Measurements from ENCODE around the gene RIMS4. TPM values are rescaled to one million over a fixed set of nuclear protein-coding genes. Genes with fewer than 3 reads are reported as not detected.

RIMS4 gene
- total RNA-seq, 1 donor from 2014 or later = 5.3 TPM

DNA sequence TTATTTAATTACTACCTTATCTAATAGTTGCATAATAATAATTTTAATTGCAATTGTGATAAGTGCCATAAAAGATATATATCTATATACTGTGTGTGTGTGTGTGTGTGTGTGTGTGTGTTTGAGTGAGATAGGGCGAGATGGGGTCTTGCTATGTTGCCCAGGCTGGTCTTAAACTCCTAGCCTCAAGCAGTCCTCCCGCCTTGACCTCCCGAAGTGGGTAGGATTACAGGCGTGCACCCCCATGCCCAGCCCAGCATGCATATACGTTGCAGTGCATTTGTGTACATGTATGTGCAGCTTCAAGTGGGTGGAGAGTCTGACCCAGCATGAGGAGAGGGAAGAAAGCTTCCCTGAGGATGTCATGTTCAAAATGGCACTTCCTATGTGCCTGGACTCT lies 4.6 kb upstream of the RIMS4 start:
- no peak overlapping the region for H3K4me3 Mint-ChIP-seq
- H3K36me3 Mint-ChIP-seq = peaks cover 3% of the 10 kb centered on the region
- H3K27ac Mint-ChIP-seq = no peak overlapping the region
- peaks cover under 1% of the 10 kb centered on the region for H4K20me1 ChIP-seq (ENCODE audit: low read depth)
- H3K9me3 ChIP-seq (ENCODE audit: low read depth) = no peaks in the 10 kb centered on the region
- peaks cover 8% of the 10 kb centered on the region for H3K4me1 Mint-ChIP-seq
- TF ChIP-seq EZH2 (IDR thresholded peaks at IDR 0.05) = no peak
- TF ChIP-seq, protein P1, sequence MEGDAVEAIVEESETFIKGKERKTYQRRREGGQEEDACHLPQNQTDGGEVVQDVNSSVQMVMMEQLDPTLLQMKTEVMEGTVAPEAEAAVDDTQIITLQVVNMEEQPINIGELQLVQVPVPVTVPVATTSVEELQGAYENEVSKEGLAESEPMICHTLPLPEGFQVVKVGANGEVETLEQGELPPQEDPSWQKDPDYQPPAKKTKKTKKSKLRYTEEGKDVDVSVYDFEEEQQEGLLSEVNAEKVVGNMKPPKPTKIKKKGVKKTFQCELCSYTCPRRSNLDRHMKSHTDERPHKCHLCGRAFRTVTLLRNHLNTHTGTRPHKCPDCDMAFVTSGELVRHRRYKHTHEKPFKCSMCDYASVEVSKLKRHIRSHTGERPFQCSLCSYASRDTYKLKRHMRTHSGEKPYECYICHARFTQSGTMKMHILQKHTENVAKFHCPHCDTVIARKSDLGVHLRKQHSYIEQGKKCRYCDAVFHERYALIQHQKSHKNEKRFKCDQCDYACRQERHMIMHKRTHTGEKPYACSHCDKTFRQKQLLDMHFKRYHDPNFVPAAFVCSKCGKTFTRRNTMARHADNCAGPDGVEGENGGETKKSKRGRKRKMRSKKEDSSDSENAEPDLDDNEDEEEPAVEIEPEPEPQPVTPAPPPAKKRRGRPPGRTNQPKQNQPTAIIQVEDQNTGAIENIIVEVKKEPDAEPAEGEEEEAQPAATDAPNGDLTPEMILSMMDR (IDR thresholded peaks at IDR 0.05) = no peak
- no peak for TF ChIP-seq EZH2phosphoT487 (IDR thresholded peaks at IDR 0.05)
- H3K4me3 ChIP-seq = no peak overlapping the region
- no peak overlapping the region for H2AFZ ChIP-seq (replicated peaks)
- H3K4me2 ChIP-seq = no peak overlapping the region
- no peaks in the 10 kb centered on the region for H3K79me2 ChIP-seq (ENCODE audit: low read depth)
- H3F3A ChIP-seq (ENCODE audit: low read depth) = no peaks in the 10 kb centered on the region
- H3K9me3 Mint-ChIP-seq = no peaks in the 10 kb centered on the region
- no peak for DNase-seq (ENCODE audit: low spot score)
- no peak overlapping the region for H3K9ac ChIP-seq
- no peak overlapping the region for H3K27ac ChIP-seq
- peaks cover 35% of the 10 kb centered on the region for H3K27me3 ChIP-seq
- H3K4me1 ChIP-seq = peaks cover under 1% of the 10 kb centered on the region
- H3K36me3 ChIP-seq = no peaks in the 10 kb centered on the region
- H3K27me3 Mint-ChIP-seq (ENCODE audit: insufficient read depth, low read depth) = peaks cover 22% of the 10 kb centered on the region

DNA sequence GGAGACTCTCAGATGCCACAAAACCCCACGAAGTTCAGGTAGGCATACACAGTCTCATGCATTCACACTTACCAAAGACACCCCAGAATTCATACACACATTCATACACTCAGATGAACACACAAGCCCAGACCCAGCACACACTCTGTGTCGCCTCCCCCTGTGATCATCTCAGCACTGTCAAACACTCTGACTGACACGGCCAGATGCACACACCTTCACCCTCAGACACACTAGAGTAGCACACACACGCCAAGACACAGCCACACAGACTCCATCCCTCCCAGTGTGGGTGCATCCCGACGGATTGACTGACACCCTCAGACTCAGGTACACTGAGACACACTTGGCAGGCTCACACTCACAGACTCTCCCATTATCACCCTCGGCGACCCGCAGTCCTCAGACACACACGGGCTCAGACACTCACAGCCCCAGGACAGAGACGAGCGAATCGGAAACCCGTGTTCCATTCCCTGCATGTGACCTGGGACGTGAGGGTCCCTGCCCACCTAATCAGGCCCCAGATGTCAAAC lies 872 bp upstream of the RIMS4 start:
- H3K9me3 ChIP-seq (ENCODE audit: low read depth) = no peaks in the 10 kb centered on the region
- H3K36me3 ChIP-seq = no peaks in the 10 kb centered on the region
- Mint-ChIP-seq H3K27me3 (ENCODE audit: insufficient read depth, low read depth) (peaks cover 44% of the 10 kb centered on the region), H3K4me3 (peak overlapping the region; percentile 84), H3K27ac (peak overlapping the region; percentile 40), H3K4me1 (peaks cover 25% of the 10 kb centered on the region), H3K36me3 (peaks cover 3% of the 10 kb centered on the region), H3K9me3 (no peaks in the 10 kb centered on the region)
- peaks cover 25% of the 10 kb centered on the region for H4K20me1 ChIP-seq (ENCODE audit: low read depth)
- peaks cover 6% of the 10 kb centered on the region for H3K4me1 ChIP-seq
- no peak for DNase-seq (ENCODE audit: low spot score)
- no peak overlapping the region for H3K27ac ChIP-seq
- no peaks in the 10 kb centered on the region for H3K79me2 ChIP-seq (ENCODE audit: low read depth)
- TF ChIP-seq EZH2 (IDR thresholded peaks at IDR 0.05) (no peak), EZH2phosphoT487 (IDR thresholded peaks at IDR 0.05) (peak; percentile 21)
- H3K9ac ChIP-seq = no peak overlapping the region
- H3K27me3 ChIP-seq = peaks cover 72% of the 10 kb centered on the region
- peak overlapping the region; percentile 91 for H3K4me2 ChIP-seq
- H2AFZ ChIP-seq (replicated peaks) = peak overlapping the region; percentile 94
- peak overlapping the region; percentile 56 for H3K4me3 ChIP-seq
- H3F3A ChIP-seq (ENCODE audit: low read depth) = peaks cover 5% of the 10 kb centered on the region

DNA sequence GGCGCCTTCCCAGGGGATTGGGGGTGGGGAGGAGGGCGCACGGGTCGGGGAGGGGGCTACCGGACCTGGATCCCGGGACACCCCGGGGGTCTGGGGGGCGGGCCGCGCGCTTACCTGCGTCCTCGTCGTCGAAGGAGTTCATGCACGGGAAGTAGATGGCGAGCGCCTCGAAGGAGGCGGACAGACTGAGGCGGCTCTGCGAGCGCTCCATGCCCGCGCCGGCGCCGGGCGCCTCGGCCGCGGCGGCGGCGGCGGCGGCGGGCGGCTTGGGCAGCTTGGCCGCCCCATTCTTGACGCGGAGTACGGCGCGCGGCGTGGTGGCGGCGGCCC lies 320 bp downstream of the RIMS4 start:
- H3K4me1 ChIP-seq = peaks cover 13% of the 10 kb centered on the region
- no peak overlapping the region for H3K9ac ChIP-seq
- Mint-ChIP-seq H3K9me3 (no peaks in the 10 kb centered on the region), H3K27ac (no peak overlapping the region), H3K4me1 (peaks cover 33% of the 10 kb centered on the region), H3K27me3 (ENCODE audit: insufficient read depth, low read depth) (peaks cover 44% of the 10 kb centered on the region), H3K36me3 (peaks cover 3% of the 10 kb centered on the region), H3K4me3 (peak overlapping the region; percentile 81)
- H3K27ac ChIP-seq = no peak overlapping the region
- no peaks in the 10 kb centered on the region for H3K9me3 ChIP-seq (ENCODE audit: low read depth)
- H4K20me1 ChIP-seq (ENCODE audit: low read depth) = peaks cover 34% of the 10 kb centered on the region
- DNase-seq (ENCODE audit: low spot score) = no peak
- no peaks in the 10 kb centered on the region for H3K79me2 ChIP-seq (ENCODE audit: low read depth)
- TF ChIP-seq EZH2 (IDR thresholded peaks at IDR 0.05) (peak; percentile 31), EZH2phosphoT487 (IDR thresholded peaks at IDR 0.05) (peak; percentile 15)
- TF ChIP-seq, protein P1 (IDR thresholded peaks at IDR 0.05) = no peak
- H2AFZ ChIP-seq (replicated peaks) = peak overlapping the region; percentile 90
- H3K4me2 ChIP-seq = peak overlapping the region; percentile 97
- no peaks in the 10 kb centered on the region for H3K36me3 ChIP-seq
- H3K27me3 ChIP-seq = peaks cover 76% of the 10 kb centered on the region
- peak overlapping the region; percentile 57 for H3K4me3 ChIP-seq
- peaks cover 9% of the 10 kb centered on the region for H3F3A ChIP-seq (ENCODE audit: low read depth)

GRCh38 chr20:44809380-44810060 lies 826 bp downstream of the RIMS4 start:
- Histone ChIP-seq H3K79me2 (ENCODE audit: low read depth) (no peaks in the 10 kb centered on the region), H3K4me1 (peaks cover 13% of the 10 kb centered on the region), H3K4me2 (peak overlapping the region; percentile 97), H3K27me3 (peaks cover 76% of the 10 kb centered on the region), H3K4me3 (peak overlapping the region; percentile 57), H3K36me3 (no peaks in the 10 kb centered on the region), H3K9me3 (ENCODE audit: low read depth) (no peaks in the 10 kb centered on the region), H4K20me1 (ENCODE audit: low read depth) (peaks cover 34% of the 10 kb centered on the region), H3K27ac (no peak overlapping the region), H2AFZ (replicated peaks) (peak overlapping the region; percentile 90), H3F3A (ENCODE audit: low read depth) (peaks cover 9% of the 10 kb centered on the region), H3K9ac (no peak overlapping the region)
- Mint-ChIP-seq H3K4me1 (peaks cover 33% of the 10 kb centered on the region), H3K9me3 (no peaks in the 10 kb centered on the region), H3K27ac (no peak overlapping the region), H3K27me3 (ENCODE audit: insufficient read depth, low read depth) (peaks cover 44% of the 10 kb centered on the region), H3K4me3 (peak overlapping the region; percentile 81), H3K36me3 (peaks cover 3% of the 10 kb centered on the region)
- no peak for DNase-seq (ENCODE audit: low spot score)
- TF ChIP-seq EZH2 (IDR thresholded peaks at IDR 0.05) (peak; percentile 91), EZH2phosphoT487 (IDR thresholded peaks at IDR 0.05) (peak; percentile 74)
- TF ChIP-seq, protein P1 (IDR thresholded peaks at IDR 0.05) = no peak

Measured in neural progenitor cell (in vitro differentiated cells).